DOHH2 (cell line): Measurements from ENCODE around the gene MIAT.

Source experiments
- CTCF ChIP-seq: fragments of 200-600 bp; sonication (generic); IDR thresholded peaks from one replicate; pipeline ENCODE4 v1.5.1; 2014; ENCODE audit warnings: antibody characterized with exemption, mild to moderate bottlenecking, low read depth, low read length; ENCODE audit not compliant: poor library complexity, severe bottlenecking
- EZH2phosphoT487 ChIP-seq: fragments of 200-600 bp; sonication (generic); IDR thresholded peaks from 2 replicates; pipeline ENCODE4 v1.6.1; 2017; ENCODE audit warnings: borderline replicate concordance, mild to moderate bottlenecking, antibody characterized with exemption, low read length, moderate library complexity, mixed read lengths

- TF ChIP-seq CTCF (no peak), EZH2phosphoT487 (no peak)
These were observed 16.1 kb downstream of the MIAT start for GRCh38 chr22:26673486-26673885.
